TTC549 (cell line): ENCODE measurements around the gene FAM180B.
"Not testable (repeated sequence)": the region's sequence is repeated elsewhere in the genome, so short reads cannot be mapped to it uniquely, and the experiment has no call there.

Experiments used
- FAIRE-seq: peaks from 2 replicates; lab custom pipeline; 2012; peaks lifted over from hg19 to GRCh38; lab: Jason Lieb, UNC

FAM180B gene

DNA sequence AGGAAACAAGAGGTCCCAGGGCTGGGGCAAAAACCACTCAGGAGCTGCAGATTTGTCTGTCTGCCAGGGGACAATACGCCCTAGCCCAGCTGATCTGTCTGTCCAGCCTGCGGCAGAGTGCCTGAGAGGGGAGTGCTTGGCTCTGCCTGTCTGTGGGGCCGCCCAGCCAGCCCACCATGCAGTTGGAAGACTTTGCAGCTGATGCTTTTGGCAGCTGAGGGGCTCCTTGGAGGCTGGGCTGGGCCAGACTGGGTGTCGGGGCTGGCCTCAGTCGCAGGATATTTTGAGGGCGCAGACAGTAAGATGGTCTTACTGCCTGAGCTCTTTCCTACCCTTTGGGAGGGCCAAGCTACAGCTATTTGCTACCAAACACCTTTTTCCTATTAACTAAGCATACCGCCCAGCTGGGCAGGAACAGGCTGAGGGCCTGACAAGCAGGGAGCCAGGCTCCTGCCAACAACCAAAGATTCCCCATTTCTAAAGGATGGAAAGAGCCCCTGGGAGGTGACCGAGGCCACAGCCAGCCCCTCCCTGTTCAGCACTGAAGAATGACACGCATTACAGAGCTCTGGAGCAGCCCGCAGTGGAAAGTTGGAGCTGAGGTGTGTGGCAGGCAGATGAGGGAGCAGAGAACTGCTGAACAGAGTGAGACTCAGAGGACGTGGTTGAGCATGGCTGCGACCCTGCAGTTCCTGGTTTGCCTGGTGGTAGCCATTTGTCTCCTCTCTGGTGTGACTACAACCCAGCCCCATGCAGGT is at the start of gene FAM180B:
Gene FAM180B, plus strand, starts transcription at position 581 of the 758 bp plus-strand sequence. Its CDS starts 91 bp downstream, at position 672.
- FAIRE-seq, result no peak

DNA sequence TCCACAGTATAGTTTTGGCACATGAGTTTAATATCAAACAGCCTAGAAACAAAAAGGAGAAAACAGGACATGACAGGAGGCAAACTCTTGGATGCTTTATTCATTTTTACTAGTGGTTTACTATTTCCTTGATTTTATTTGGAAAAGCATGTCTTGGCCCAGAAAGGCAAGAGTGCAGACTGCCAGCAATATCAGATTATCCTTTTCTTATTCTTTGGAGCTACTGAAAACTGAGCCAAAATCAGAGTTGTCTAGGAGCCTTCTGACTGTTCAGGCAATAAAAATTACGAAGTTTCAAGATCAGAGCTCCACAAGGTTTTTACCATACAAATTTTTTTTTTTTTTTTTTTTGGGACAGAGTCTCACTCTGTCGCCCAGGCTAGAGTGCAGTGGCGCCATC is 49.6 kb upstream of the FAM180B start:
- no peak for FAIRE-seq

- no peak for FAIRE-seq
Measured at GRCh38 chr11:47538741-47539565, 47.5 kb upstream of the FAM180B start.

GRCh38 chr11:47539681-47540039 is 46.8 kb upstream of the FAM180B start:
- FAIRE-seq, result no peak

- no peak for FAIRE-seq
Measured at GRCh38 chr11:47541070-47541469, 45.4 kb upstream of the FAM180B start.

DNA sequence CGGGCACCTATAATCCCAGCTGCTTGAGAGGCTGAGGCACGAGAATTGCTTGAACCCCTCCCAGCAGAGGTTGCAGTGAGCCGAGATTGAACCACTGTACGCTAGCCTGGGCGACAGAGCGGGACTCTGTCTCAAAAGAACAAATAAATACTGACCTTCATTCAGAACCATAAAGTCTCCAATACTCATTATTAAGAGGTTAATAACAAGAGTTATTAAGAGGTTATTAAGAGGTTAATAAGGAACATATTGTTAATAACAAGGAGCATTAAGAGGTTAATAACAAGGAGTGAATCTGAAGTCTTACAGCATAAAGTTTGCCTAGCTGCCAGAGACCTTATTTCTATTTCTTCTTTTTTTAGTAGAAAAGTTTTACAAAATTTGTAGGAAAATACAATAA is 41.2 kb upstream of the FAM180B start:
- FAIRE-seq, result no peak

GRCh38 chr11:47546274-47546673 is 40.2 kb upstream of the FAM180B start:
- FAIRE-seq, result not testable (repeated sequence)

GRCh38 chr11:47550288-47551047 is 36.0 kb upstream of the FAM180B start:
- no peak for FAIRE-seq

DNA sequence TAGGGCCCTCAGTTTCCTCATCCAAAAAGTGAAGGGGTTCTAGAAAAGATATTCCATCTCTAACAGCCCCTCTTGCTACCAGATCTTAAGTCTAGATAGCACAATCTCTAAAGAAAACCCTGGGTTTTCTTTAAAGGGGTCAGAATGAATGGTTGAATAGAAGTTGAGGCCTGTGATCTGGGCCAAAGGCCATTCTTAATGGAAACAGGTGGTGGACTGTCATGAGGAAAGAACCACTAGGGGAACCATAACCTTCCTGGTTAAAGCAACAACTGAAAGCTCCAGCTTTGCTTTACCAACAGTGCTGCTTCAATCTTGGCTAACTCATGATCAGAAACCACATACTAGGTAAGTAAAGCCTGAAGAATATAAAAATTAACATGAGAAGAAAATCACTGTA is 35.4 kb upstream of the FAM180B start:
- FAIRE-seq, result no peak

DNA sequence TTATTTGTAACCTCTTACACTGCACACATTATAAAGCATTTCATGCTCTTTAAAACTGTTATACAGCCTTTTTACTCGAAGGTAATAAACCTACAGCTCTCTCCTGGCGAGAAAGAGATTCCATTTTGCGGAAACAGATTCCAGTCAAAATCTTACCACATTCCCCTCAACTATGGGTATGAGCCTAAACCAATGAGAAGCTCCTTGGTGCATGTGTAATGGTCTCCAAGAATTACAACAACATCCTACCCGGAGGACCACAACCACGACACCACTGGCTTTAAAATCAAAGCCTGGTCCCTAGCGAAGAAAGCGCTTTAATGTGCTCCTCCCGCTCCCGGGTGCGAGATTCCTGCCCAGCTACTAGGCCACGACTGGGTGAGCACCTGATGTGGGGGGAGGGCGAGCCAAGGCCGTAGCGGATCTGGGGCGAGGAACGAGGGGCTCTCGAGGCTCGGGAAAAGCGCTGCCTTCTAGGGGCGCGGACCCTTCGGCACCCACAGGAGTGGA is 34.4 kb upstream of the FAM180B start:
- no peak for FAIRE-seq

DNA sequence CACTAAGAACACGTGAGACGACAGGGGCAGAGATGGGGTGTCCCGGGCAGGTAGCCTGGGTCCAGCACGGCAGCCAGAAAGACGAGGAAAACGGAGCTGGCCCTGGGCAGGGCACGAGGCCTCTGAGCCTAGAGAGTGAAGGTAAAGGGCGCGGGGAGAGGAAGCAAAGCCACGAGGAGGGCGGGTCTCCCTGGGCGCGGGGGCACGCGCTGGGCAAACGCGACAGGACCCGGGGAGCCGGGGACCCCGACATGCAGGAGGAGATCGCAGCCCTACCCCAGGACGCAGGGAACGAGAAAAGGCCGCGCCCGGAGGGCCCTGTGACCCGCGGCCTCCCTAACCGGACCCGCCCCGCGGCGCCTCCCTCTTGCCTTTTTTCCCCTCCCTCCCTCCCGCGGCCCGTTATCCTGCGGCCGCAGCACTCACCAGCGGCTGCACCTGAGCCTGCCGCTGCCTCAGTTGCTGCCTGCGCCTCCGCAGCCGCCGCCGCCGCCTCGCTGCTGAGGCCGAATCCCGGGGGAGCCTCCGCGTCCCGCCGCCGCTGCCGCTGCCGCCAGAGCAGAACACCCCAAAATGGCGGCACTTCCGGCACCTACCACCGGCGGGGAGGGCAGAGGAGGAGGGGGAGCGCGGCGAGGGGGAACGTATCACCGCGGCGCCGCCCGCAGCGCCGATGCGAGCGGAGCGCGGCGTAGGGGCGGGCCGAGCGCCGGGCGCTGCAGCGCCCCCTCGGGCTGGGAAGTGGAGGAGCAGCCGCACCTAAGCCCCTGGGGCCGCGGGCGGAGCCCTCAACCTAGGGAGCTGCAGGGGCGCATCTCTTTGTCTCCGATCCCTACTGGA is 33.7 kb upstream of the FAM180B start, which contains the start of gene CELF1:
Gene CELF1, minus strand, starts transcription at position 567 of the 840 bp plus-strand sequence. CDS start 53,609 bp downstream, outside the sequence.
- FAIRE-seq, result no peak

GRCh38 chr11:47553406-47553743 is 33.1 kb upstream of the FAM180B start:
- no peak for FAIRE-seq

DNA sequence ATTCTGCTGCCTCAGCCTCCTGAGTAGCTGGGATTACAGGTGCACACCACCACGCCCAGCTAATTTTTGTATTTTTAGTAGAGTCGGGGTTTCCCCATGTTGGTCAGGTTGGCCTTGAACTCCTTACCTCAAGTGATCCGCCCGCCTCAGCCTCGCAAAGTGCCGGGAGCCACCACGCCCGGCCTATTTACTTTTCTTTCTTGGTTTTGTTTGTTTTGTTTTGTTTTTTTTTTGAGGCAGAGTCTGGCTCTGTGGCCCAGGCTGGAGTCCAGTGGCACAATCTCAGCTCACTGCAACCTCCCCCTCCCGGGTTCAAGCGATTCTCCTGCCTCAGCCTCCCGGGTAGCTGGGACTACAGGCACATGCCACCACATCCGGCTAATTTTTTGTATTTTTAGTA is 29.5 kb upstream of the FAM180B start:
- FAIRE-seq, result not testable (repeated sequence)

DNA sequence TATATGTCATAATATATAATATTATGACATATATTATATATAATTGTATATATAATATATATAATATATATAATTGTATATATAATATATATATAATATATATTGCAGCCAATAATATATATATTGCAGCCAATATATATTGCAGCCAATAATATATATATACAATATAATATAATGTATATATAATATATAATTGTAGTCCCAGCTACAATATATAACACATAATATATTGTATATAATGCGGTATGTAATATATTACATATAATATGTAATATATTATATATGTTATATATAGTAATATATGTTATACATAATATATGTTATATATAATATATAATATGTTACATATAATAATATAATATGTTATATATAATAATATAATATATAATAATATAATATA is 27.8 kb upstream of the FAM180B start:
- no peak for FAIRE-seq

- no peak for FAIRE-seq
Measured at GRCh38 chr11:47560426-47560825, 26.1 kb upstream of the FAM180B start.

DNA sequence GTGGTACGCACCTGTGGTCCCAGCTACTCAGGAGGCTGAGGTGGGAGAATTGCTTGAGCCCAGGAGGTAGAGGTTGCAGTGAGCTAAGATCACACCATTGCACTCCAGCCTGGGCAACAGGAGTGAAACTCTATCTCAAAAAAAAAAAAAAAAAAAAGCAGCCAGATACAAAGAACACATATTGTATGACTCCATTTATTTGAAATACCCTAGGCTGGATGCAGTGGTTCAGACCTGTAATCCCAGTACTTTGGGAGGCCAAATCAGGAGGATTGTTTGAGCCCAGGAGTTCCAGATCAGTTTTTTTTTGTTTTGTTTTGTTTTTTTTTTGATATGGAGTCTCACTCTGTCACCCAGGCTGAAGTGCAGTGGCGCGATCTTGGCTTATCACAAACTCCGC is 24.1 kb upstream of the FAM180B start:
- not testable (repeated sequence) for FAIRE-seq

GRCh38 chr11:47564366-47564765 is 22.1 kb upstream of the FAM180B start:
- not testable (repeated sequence) for FAIRE-seq

- no peak for FAIRE-seq
Measured at GRCh38 chr11:47564933-47565339, 21.5 kb upstream of the FAM180B start.

GRCh38 chr11:47565340-47566148 is 20.9 kb upstream of the FAM180B start, which contains the start of gene PTPMT1:
PTPMT1 (plus strand) TSS chr11:47565599; CDS start chr11:47565623, 24 bp downstream.
- FAIRE-seq, result no peak

DNA sequence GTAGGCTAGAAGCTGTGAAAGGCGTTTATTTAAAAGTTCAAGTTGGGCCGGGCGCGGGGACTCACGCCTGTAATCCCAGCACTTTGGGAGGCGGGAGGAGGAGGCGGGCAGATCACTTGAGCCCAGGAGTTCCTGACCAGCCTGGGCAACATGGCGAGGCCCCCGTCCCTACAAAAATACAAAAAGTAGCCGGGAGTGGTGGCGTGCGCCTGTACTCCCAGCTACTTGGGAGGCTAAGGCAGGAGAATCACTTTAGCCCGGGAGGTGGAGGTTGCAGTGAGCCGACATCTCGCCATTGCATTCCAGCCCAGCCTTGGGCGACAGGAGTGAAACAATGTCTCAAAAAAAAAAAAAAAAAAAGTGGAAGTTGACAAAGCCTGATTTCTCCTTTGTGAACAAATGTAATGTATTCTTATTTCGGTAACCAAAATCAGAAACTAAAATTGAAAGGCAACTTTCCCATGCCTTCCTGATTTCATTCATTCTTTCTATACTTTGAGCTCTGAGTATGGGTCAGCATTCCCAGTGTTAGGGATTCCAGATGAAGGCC is 20.3 kb upstream of the FAM180B start:
- no peak for FAIRE-seq
